GM12878 (cell line): Measurements from ENCODE around the gene MGMT.

Experiments used
- CTCF ChIP-seq, 3 experiments: IDR thresholded peaks in 2 of 3; conservative IDR thresholded peaks in 1 of 3; 2 replicates each; pipeline ENCODE4 v1.5.1; 2011; ENCODE audit warnings: low read depth in 3 of 3, low read length in 3 of 3, mild to moderate bottlenecking in 3 of 3, control low read depth in 2 of 3, moderate library complexity in 2 of 3, inconsistent platforms in 1 of 3, mixed read lengths in 1 of 3; ENCODE audit not compliant: control insufficient read depth in 2 of 3, insufficient read depth in 1 of 3; ENCODE audit errors: extremely low read depth in 1 of 3
- MAX ChIP-seq: IDR thresholded peaks from 2 replicates; pipeline ENCODE4 v1.6.1; 2012; ENCODE audit warnings: low read depth, low read length, improper control_type of control experiment
- MTA2 ChIP-seq: fragments of 450-650 bp; IDR thresholded peaks from 2 replicates; pipeline ENCODE4 v1.6.1; 2016; ENCODE audit warnings: low read depth, mild to moderate bottlenecking, moderate library complexity
- TCF7 ChIP-seq: IDR thresholded peaks from 2 replicates; pipeline ENCODE4 v1.6.1; 2014; ENCODE audit warnings: antibody characterized with exemption, borderline replicate concordance
- ZNF274 ChIP-seq: IDR thresholded peaks from one replicate; pipeline ENCODE4 v1.8.0; 2011; ENCODE audit not compliant: insufficient read length, insufficient read depth

GRCh38 chr10:129655007-129655678 lies 188.1 kb downstream of the MGMT start:
- no peak for TF ChIP-seq CTCF (IDR thresholded peaks at IDR 0.05 in 2 of 3, conservative IDR thresholded peaks at IDR 0.05 in 1 of 3; ENCODE audit: control insufficient read depth in 2 of 3, extremely low read depth in 1 of 3, insufficient read depth in 1 of 3, low read depth in 3 of 3, low read length in 3 of 3)
- TF ChIP-seq MAX: no peak
- no peak for TF ChIP-seq ZNF274
- TF ChIP-seq TCF7: no peak
- no peak for TF ChIP-seq MTA2
